Measurements from ENCODE around the gene TMEM109. TPM values are rescaled to one million over a fixed set of nuclear protein-coding genes. Genes with fewer than 3 reads are reported as not detected.

Gene TMEM109
- total and polyA plus RNA-seq, 2 experiments from 2014 or later = 17.4 to 17.7 TPM

DNA sequence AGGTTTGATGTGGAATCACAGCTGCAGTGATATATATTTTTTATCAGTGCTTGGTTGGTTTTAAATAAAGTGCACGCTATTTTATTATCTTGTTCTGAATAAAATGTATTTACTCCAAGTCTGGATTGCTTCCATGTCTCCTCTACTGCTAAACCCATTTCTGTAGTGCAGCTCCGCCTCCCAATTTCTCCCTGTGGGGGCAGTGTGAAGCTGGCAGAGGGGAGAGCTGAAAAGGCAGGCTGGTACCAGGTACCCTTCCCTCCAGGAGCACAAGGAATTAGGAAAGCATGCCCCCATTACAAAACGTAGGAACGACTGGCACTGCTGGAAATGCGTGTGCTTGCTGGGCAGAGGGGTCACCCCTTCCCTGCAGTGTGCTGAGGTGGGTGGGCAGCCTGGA lies 9.4 kb downstream of the TMEM109 start:
- no peak overlapping the region for H3K27ac ChIP-seq (ENCODE audit: low read depth)
- Mint-ChIP-seq H3K27ac (no peak overlapping the region), H3K9me3 (no peaks in the 10 kb centered on the region; the same call in 2 of the 3 replicates), H3K27me3 (ENCODE audit: insufficient read depth, low read depth, poor library complexity) (peaks cover 15% of the 10 kb centered on the region), H3K4me1 (peaks cover 25% of the 10 kb centered on the region), H3K36me3 (ENCODE audit: low read depth) (peaks cover 50% of the 10 kb centered on the region), H3K4me3 (peak overlapping the region; percentile 53; the same call in 2 of the 3 replicates)
- no peak for DNase-seq (ENCODE audit: low spot score)
- H4K20me1 ChIP-seq (replicated peaks; ENCODE audit: insufficient read depth) = peaks cover 10% of the 10 kb centered on the region; the same call in 1 of the 2 replicates
- no peak for ATAC-seq
- no peaks in the 10 kb centered on the region for H3F3A ChIP-seq (replicated peaks; ENCODE audit: low read depth)
- H3K9me2 ChIP-seq (ENCODE audit: insufficient read depth) = no peaks in the 10 kb centered on the region
- H3K79me2 ChIP-seq (replicated peaks; ENCODE audit: insufficient read depth) = peaks cover 13% of the 10 kb centered on the region; the same call in 1 of the 2 replicates
- H3K27me3 ChIP-seq (ENCODE audit: insufficient read depth) = peaks cover 10% of the 10 kb centered on the region; the same call in 1 of the 2 replicates
- no peaks in the 10 kb centered on the region for H3K36me3 ChIP-seq (ENCODE audit: insufficient read depth)
- TF ChIP-seq JUNB (IDR thresholded peaks at IDR 0.05; ENCODE audit: unreplicated experiment) (no peak), CTCF (conservative IDR thresholded peaks at IDR 0.05; ENCODE audit: low read depth in 2 of 2) (no peak), STAT1 (IDR thresholded peaks at IDR 0.05; ENCODE audit: unreplicated experiment) (no peak), ZNF331 (CRISPR knock-in tag; IDR thresholded peaks at IDR 0.05; ENCODE audit: low read depth) (no peak), ZNF462 (CRISPR knock-in tag; IDR thresholded peaks at IDR 0.05) (no peak), POLR2AphosphoS5 (IDR thresholded peaks at IDR 0.05; ENCODE audit: low read depth) (no peak), CREB1 (CRISPR knock-in tag; IDR thresholded peaks at IDR 0.05; ENCODE audit: low read depth) (no peak), NANOG (IDR thresholded peaks at IDR 0.05; ENCODE audit: borderline replicate concordance) (no peak), ZNF114 (CRISPR knock-in tag; IDR thresholded peaks at IDR 0.05) (no peak), EZH2phosphoT487 (IDR thresholded peaks at IDR 0.05; ENCODE audit: unreplicated experiment) (no peak), ETS1 (IDR thresholded peaks at IDR 0.05) (no peak), EZH2 (IDR thresholded peaks at IDR 0.05; ENCODE audit: low read depth, unreplicated experiment) (no peak)
- TF ChIP-seq, protein P1, sequence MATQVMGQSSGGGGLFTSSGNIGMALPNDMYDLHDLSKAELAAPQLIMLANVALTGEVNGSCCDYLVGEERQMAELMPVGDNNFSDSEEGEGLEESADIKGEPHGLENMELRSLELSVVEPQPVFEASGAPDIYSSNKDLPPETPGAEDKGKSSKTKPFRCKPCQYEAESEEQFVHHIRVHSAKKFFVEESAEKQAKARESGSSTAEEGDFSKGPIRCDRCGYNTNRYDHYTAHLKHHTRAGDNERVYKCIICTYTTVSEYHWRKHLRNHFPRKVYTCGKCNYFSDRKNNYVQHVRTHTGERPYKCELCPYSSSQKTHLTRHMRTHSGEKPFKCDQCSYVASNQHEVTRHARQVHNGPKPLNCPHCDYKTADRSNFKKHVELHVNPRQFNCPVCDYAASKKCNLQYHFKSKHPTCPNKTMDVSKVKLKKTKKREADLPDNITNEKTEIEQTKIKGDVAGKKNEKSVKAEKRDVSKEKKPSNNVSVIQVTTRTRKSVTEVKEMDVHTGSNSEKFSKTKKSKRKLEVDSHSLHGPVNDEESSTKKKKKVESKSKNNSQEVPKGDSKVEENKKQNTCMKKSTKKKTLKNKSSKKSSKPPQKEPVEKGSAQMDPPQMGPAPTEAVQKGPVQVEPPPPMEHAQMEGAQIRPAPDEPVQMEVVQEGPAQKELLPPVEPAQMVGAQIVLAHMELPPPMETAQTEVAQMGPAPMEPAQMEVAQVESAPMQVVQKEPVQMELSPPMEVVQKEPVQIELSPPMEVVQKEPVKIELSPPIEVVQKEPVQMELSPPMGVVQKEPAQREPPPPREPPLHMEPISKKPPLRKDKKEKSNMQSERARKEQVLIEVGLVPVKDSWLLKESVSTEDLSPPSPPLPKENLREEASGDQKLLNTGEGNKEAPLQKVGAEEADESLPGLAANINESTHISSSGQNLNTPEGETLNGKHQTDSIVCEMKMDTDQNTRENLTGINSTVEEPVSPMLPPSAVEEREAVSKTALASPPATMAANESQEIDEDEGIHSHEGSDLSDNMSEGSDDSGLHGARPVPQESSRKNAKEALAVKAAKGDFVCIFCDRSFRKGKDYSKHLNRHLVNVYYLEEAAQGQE (IDR thresholded peaks at IDR 0.05; ENCODE audit: unreplicated experiment) = no peak
- peak overlapping the region; percentile 91; the same call in 1 of the 2 replicates for H3K4me3 ChIP-seq
- H3K4me2 ChIP-seq = peak overlapping the region; percentile 90; the same call in 1 of the 2 replicates
- H3K4me1 ChIP-seq (ENCODE audit: insufficient read depth) = peaks cover 7% of the 10 kb centered on the region
- H2AFZ ChIP-seq = no peak overlapping the region

Measured in GM23338 (cell line).